CD4-positive, alpha-beta T cell (primary cell): ENCODE measurements around the gene TRAIP. TPM values are rescaled to one million over a fixed set of nuclear protein-coding genes. Genes with fewer than 3 reads are reported as not detected.

Experiments
- ATAC-seq: fragments of 200-7000 bp; cut with Tn5 transposase; one replicate; pipeline ENCODE4 v1.10.0; 2022; ENCODE audit warnings: mild to moderate bottlenecking; ENCODE audit not compliant: poor library complexity
- CTCF ChIA-PET: fragments of 350-600 bp; sonication (Branson Sonifier 250); formaldehyde crosslinking; loops from one replicate; lab custom pipeline; 2021; ENCODE audit warnings: antibody characterized with exemption, inconsistent platforms; lab: Charles Lee
- POLR2A ChIA-PET: fragments of 350-600 bp; sonication (Branson Sonifier 250); formaldehyde crosslinking; loops from one replicate; lab custom pipeline; 2021; ENCODE audit warnings: antibody characterized with exemption, inconsistent platforms; lab: Charles Lee
- DNase-seq, 14 experiments: peaks; one replicate each; pipeline ENCODE4 v3.0.0-alpha.2; 2013 to 2020; ENCODE audit warnings: mixed read lengths in 2 of 14
- H3K27ac ChIP-seq, 2 donors: one replicate each; pipeline versions ENCODE4 v1.5.1 to v1.7.0; 2013; ENCODE audit warnings: low read length in 2 of 2, low read depth in 1 of 2, mild to moderate bottlenecking in 1 of 2
- H3K27me3 ChIP-seq, 2 experiments: 1 replicate in 1 of 2; 2 replicates in 1 of 2; pipeline versions ENCODE4 v1.6.1 to v1.7.0; 2013; ENCODE audit warnings: low read length in 2 of 2, control low read depth in 1 of 2, mild to moderate bottlenecking in 1 of 2, moderate library complexity in 1 of 2; ENCODE audit not compliant: insufficient read depth in 2 of 2, control insufficient read depth in 1 of 2
- H3K36me3 ChIP-seq: one replicate; pipeline ENCODE4 v1.6.1; 2013; ENCODE audit warnings: low read length, control low read depth; ENCODE audit not compliant: insufficient read depth
- H3K4me1 ChIP-seq: one replicate; pipeline ENCODE4 v1.6.1; 2013; ENCODE audit warnings: low read length, control low read depth; ENCODE audit not compliant: insufficient read depth
- H3K4me3 ChIP-seq: one replicate; pipeline ENCODE4 v1.5.1; 2013; ENCODE audit warnings: mild to moderate bottlenecking, low read length, moderate library complexity
- H3K9me3 ChIP-seq, 2 experiments: 1 replicate in 1 of 2; 2 replicates in 1 of 2; pipeline versions ENCODE4 v1.6.1 to v1.7.0; 2013; ENCODE audit warnings: low read length in 2 of 2, mild to moderate bottlenecking in 2 of 2, control low read depth in 1 of 2, moderate library complexity in 1 of 2; ENCODE audit not compliant: control insufficient read depth in 1 of 2, insufficient read depth in 1 of 2
- H3K27ac Mint-ChIP-seq: one replicate; pipeline ENCODE4 v1.8.0; 2020; ENCODE audit warnings: mixed read lengths
- H3K27me3 Mint-ChIP-seq: one replicate; pipeline ENCODE4 v1.8.0; 2021; ENCODE audit warnings: mixed read lengths
- H3K36me3 Mint-ChIP-seq: one replicate; pipeline ENCODE4 v1.8.0; 2021; ENCODE audit warnings: low read depth, mixed read lengths
- H3K4me1 Mint-ChIP-seq: one replicate; pipeline ENCODE4 v1.8.0; 2021; ENCODE audit warnings: low read depth, mixed read lengths
- H3K4me3 Mint-ChIP-seq: one replicate; pipeline ENCODE4 v1.8.0; 2020; ENCODE audit warnings: mild to moderate bottlenecking, mixed read lengths
- H3K9me3 Mint-ChIP-seq: one replicate; pipeline ENCODE4 v1.8.0; 2020; ENCODE audit warnings: mixed read lengths
- CTCF ChIP-seq: fragments of 200-600 bp; IDR thresholded peaks from one replicate; pipeline ENCODE4 v1.8.0; 2022; ENCODE audit warnings: antibody characterized with exemption, mild to moderate bottlenecking
- intact Hi-C, 2 experiments: fragments of 100-400 bp; cut with DNase I in 1 of 2; cut with micrococcal nuclease in 1 of 2; formaldehyde crosslinking; loops; one replicate each; pipeline versions ENCODE4 v1.15.1 to v1.9.0; 2023 to 2025; cut with DNase I, micrococcal nuclease
- total RNA-seq, 174 experiments: library from RNA in 2 of 174; stranded (reverse) in 2 of 174; gene quantifications; one replicate each; pipeline ENCODE4 v1.2.3 and lab custom pipeline; 2021 to 2026

Gene TRAIP
- total RNA-seq, 2 experiments from 2014 or later = 2.4 TPM

- CTCF ChIA-PET = interaction anchor here (0.8 to 1.6 kb wide), 2 partner anchors 40 to 41 kb away, joined by 3 to 7 read pairs; no protein-coding TSS in a partner anchor
Measured at GRCh38 chr3:49799105-49799504, 57.3 kb downstream of the TRAIP start.

GRCh38 chr3:49794926-49795905 is 61.1 kb downstream of the TRAIP start:
- DNase-seq (no peak), ATAC-seq (no peak)
- intact Hi-C loops = no loop called here
- Mint-ChIP-seq H3K27me3 (no peaks in the 10 kb centered on the region), H3K9me3 (no peaks in the 10 kb centered on the region), H3K4me1 (peaks cover 2% of the 10 kb centered on the region), H3K27ac (no peak overlapping the region), H3K36me3 (no peaks in the 10 kb centered on the region), H3K4me3 (no peak overlapping the region)
- no peaks in the 10 kb centered on the region for H3K36me3 ChIP-seq
- TF ChIP-seq CTCF = no peak
- H3K4me3 ChIP-seq = no peak overlapping the region
- ChIA-PET CTCF (no interaction called here), POLR2A (no interaction called here)
- no peak overlapping the region for H3K27ac ChIP-seq
- H3K27me3 ChIP-seq = no peaks in the 10 kb centered on the region
- H3K4me1 ChIP-seq = no peaks in the 10 kb centered on the region
- H3K9me3 ChIP-seq = no peaks in the 10 kb centered on the region

More at GRCh38 chr3:49799105-49799504, 57.3 kb downstream of the TRAIP start:
- Mint-ChIP-seq H3K4me3 (no peak overlapping the region), H3K36me3 (no peaks in the 10 kb centered on the region), H3K27me3 (peaks cover 4% of the 10 kb centered on the region), H3K9me3 (no peaks in the 10 kb centered on the region), H3K27ac (no peak overlapping the region), H3K4me1 (peaks cover 10% of the 10 kb centered on the region)
- intact Hi-C loops = no loop called here
- H3K4me3 ChIP-seq = no peak overlapping the region
- no peaks in the 10 kb centered on the region for H3K36me3 ChIP-seq
- no peak for ATAC-seq
- H3K4me1 ChIP-seq = peaks cover 14% of the 10 kb centered on the region
- DNase-seq = no peak
- H3K9me3 ChIP-seq = no peaks in the 10 kb centered on the region
- no peak overlapping the region for H3K27ac ChIP-seq
- TF ChIP-seq CTCF = no peak
- H3K27me3 ChIP-seq = no peaks in the 10 kb centered on the region
- POLR2A ChIA-PET = interaction anchor here (2.2 kb wide), 1 partner anchor 13 kb away, joined by 5 read pairs; the partner anchor contains the start of gene IP6K1

- peaks cover 6% of the 10 kb centered on the region for H3K4me1 ChIP-seq
- Mint-ChIP-seq H3K4me3 (no peak overlapping the region), H3K4me1 (peaks cover 5% of the 10 kb centered on the region), H3K27me3 (no peaks in the 10 kb centered on the region), H3K27ac (no peak overlapping the region), H3K9me3 (no peaks in the 10 kb centered on the region), H3K36me3 (peaks cover 3% of the 10 kb centered on the region)
- no peak for TF ChIP-seq CTCF
- no peak for DNase-seq
- no peaks in the 10 kb centered on the region for H3K36me3 ChIP-seq
- no peaks in the 10 kb centered on the region for H3K27me3 ChIP-seq
- POLR2A ChIA-PET = no interaction called here
- no peak overlapping the region for H3K4me3 ChIP-seq
- no peak for ATAC-seq
- no peak overlapping the region for H3K27ac ChIP-seq
- H3K9me3 ChIP-seq = no peaks in the 10 kb centered on the region
- CTCF ChIA-PET = no interaction called here
- intact Hi-C loops = no loop called here
Measured at GRCh38 chr3:49794431-49794830, 61.9 kb downstream of the TRAIP start.
